Measurements from ENCODE around the gene TMCC1.
"Not testable (repeated sequence)": the region's sequence is repeated elsewhere in the genome, so short reads cannot be mapped to it uniquely, and the experiment has no call there.

TMCC1 gene

DNA sequence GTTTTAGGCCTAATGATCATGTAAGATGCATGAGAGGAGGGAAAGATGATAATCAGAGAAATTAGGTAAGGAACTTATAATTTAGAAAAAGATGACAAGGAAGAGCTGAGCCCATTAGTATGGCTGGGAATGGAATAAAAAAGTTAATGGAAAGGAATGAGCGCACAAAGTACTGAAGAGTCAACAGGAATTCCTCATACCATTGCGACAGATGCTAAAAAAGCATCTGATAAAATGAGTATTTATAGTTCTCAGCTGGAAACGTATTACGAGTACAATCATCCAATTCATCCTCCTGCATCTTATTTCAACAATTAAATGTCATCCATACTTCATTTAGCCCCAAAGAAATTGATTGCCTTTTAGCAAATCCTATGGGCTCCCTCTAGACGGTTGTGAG is 58.9 kb downstream of the TMCC1 start:
- DNase-seq = no peak

- DNase-seq = not testable (repeated sequence)
These were observed 61.6 kb downstream of the TMCC1 start for GRCh38 chr3:129831942-129832341.

DNA sequence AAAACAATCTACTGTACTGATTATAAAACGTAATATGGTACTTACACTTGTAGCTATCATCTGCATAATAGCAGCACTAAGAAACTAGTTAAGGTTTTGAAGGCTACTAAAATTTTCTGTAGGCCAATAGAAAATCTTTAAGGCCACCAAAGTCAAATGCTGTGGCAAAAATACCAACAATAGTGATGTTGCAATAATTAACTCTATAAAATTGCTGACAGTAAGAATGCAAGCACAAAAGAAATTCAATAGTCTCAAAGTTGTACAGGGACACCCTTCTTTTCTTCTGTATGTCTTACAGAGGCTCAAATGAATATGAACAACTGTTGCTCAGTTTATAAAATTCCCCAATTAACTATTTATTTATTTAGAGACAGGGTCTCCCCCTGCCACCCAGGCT is 62.0 kb downstream of the TMCC1 start:
- DNase-seq = no peak

DNA sequence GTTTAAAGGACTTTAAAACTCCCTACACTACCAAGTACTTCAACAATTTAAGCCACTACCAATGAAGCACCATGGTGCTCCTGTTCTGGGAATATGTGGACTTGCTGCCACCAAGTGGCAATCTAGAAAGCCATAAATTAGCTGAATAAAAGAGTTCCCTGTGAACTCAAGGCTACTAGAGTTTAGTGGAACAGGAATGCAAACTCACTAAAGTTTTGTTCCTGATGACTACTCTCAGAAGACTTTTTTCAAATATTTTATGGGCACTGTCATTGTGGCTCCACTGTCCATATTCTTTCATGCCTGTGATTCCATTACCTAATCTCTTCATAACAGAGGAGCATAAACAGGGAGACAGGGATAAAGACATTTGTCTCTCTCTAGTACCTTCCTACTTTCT is 63.9 kb downstream of the TMCC1 start:
- no peak for DNase-seq

- peak; percentile 14 for DNase-seq
These were observed 65.7 kb downstream of the TMCC1 start for GRCh38 chr3:129827765-129828164.

- DNase-seq = peak; percentile 27
These were observed 68.5 kb downstream of the TMCC1 start for GRCh38 chr3:129824926-129825541.

DNA sequence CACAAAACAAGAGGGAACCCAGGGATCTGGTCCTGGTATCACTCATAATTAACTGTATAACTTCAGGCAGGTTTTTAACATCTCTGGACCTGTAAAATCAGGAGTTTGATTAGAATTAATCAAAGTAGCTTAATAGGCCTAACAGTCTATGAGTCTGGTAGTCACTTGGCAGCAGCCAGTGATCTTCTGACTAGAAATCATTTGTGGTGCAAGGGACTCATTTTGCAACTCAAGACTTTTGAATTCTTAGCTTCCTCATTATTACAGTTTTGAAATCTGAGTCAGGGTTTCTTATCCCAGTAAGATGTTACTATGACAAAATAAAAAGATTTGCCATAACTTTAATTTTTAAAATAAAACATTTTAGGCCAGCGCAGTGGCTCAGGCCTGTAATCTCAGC is 70.8 kb downstream of the TMCC1 start:
- DNase-seq = no peak

- DNase-seq = no peak
These were observed 71.3 kb downstream of the TMCC1 start for GRCh38 chr3:129822241-129822640.

DNA sequence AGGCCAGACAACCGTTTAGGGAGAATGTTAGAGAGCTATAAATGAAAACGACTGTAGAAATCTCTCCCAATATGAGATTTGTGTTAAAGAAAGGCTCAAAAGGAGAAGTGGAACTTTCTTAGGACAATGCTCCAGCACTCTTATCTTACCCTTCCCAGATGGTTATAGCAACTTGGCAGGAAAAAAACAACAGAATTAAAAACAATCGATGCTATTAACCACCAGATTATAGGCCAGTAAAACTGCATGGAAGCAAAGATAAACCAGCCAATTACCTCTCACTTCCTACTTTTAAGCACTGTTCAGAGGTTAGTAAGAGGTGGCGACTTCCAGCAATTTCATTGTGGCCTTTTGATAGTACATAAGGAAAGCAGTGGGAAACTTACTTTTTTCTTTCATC is 72.9 kb downstream of the TMCC1 start:
- no peak for DNase-seq

DNA sequence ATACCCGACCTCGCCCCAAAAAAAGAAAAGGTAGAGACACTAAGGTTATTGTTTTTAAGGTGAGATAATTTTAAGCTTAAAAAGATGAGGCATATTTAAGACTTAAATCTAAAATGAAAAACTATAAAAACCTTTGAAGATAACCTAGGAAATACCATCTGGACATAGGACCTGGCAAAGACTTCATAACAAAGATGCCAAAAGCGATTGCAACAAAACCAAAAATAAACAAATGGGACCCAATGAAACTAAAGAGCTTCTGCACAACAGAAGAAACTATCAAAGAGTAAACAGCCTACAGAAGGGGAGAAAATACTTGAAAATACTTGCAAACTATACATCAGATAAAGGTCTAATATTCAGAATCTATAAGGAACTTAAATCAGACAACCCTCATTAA is 80.9 kb downstream of the TMCC1 start:
- DNase-seq = no peak

GRCh38 chr3:129809297-129809696 is 84.2 kb downstream of the TMCC1 start:
- DNase-seq = no peak

GRCh38 chr3:129796146-129796545 is 97.4 kb downstream of the TMCC1 start:
- DNase-seq = no peak

GRCh38 chr3:129795186-129796010 is 98.1 kb downstream of the TMCC1 start:
- no peak for DNase-seq

- DNase-seq = no peak
These were observed 99.0 kb downstream of the TMCC1 start for GRCh38 chr3:129794311-129795185.

GRCh38 chr3:129793942-129794310 is 99.6 kb downstream of the TMCC1 start:
- DNase-seq = no peak

DNA sequence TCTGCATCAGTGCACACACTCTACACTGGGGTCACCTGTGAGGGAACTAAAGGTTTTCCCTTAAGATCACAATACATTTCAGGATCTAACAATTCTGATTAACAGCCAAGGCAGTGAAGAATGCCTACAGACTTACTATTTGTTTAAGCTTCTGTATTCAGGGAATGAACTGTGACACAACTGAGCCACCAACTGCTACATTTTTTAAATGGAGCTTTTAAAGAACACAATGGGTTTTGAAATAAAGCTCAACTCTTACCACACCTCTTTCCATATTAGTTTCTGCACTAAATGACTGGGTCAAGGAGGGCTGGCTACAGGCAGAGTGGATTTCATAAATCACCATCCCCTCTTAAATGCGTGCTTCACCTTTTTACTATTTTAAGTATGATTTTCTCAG is 100.2 kb downstream of the TMCC1 start:
- no peak for DNase-seq

DNA sequence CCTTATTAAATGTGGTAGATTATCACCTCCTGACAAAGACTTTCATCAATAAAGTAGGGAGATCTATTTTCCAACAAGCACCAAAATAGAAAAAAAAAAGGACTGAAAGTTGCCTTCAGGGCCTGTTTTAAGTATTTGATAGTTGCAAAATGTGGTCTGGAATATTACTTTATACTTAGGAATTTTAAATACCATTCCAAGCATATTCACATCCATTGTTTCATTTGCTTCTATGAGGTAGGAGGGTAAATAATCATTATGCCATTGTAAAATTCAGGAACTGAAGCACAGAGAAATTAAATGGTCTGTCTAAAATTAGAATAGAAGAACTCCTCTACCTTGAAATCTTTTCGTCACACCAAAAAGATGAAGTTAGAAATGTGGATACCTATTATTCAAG is 110.0 kb downstream of the TMCC1 start:
- DNase-seq = no peak

DNA sequence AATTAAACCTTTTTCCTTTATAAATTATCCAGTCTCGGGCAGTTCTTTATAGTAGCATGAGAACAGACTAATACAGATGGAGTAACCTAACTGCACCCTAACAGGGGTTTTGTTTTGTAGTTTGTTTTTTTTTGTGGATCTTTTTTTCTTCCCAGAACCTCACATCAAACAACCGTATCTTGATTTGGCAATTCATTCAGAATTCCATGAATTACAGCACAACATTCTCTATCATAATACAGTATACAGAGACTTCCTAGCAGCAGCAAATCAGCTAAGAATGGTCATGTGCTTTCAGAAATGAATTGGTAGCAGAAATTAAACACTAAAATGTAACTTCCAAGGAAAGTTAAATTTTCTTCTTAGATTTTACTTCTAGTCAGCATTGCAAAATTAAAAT is 114.6 kb downstream of the TMCC1 start:
- no peak for DNase-seq

GRCh38 chr3:129777806-129778205 is 115.7 kb downstream of the TMCC1 start:
- DNase-seq = no peak

DNA sequence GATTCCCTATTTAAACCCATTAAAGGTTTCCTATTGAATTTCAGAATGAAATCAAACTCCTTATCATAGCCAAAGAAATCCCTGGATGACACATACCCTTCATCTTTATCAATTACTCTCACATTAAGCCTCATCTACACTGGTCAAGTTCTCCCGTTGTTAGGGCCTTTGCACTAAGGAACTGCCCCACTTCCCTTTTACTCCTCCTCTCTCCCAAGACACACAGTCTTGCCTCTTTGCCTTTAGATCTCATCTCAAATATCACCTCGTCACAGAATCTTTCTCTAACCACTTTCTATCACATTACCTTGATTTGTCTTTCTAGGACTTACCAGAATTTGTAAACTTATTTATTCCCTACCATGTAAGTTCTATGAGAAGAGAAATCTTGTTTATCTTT is 117.6 kb downstream of the TMCC1 start:
- no peak for DNase-seq

GRCh38 chr3:129773691-129774663 is 119.5 kb downstream of the TMCC1 start:
- DNase-seq = no peak

- DNase-seq = no peak
These were observed 122.9 kb downstream of the TMCC1 start for GRCh38 chr3:129770604-129771003.
